GM21825 (cell line): ENCODE data around the gene SLC25A12.
"Not testable (repeated sequence)": the region's sequence is repeated elsewhere in the genome, so short reads cannot be mapped to it uniquely, and the experiment has no call there.

Source experiments
- ATAC-seq: cut with Tn5 transposase; IDR thresholded peaks from one replicate; pipeline ENCODE4 v1.9.1; 2021; ENCODE audit warnings: mild to moderate bottlenecking, moderate library complexity; ENCODE audit not compliant: unreplicated experiment

Gene SLC25A12

GRCh38 chr2:171832489-171832888 lies 61.6 kb downstream of the SLC25A12 start:
- no peak for ATAC-seq

- no peak for ATAC-seq
Observed at GRCh38 chr2:171830039-171830438, 64.0 kb downstream of the SLC25A12 start.

DNA sequence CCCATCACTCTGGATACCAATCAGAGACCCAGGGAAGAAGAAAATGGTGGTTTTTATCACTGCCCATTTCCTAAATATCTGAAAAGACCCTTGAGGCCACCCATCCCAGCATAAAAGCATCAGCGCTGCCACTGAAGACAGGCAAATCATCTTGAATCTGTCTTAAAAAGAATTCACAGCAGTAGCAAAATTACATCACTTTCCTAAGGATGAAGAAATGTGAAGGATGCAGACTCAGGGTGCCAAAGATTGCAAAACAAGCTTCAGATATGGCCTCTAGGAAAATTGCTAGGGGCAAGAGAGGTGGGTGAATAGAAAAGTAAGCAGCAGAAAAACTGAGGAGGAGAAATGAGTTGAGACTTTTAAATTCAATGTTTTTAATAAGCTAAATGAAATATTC lies 70.0 kb downstream of the SLC25A12 start:
- ATAC-seq, result no peak

DNA sequence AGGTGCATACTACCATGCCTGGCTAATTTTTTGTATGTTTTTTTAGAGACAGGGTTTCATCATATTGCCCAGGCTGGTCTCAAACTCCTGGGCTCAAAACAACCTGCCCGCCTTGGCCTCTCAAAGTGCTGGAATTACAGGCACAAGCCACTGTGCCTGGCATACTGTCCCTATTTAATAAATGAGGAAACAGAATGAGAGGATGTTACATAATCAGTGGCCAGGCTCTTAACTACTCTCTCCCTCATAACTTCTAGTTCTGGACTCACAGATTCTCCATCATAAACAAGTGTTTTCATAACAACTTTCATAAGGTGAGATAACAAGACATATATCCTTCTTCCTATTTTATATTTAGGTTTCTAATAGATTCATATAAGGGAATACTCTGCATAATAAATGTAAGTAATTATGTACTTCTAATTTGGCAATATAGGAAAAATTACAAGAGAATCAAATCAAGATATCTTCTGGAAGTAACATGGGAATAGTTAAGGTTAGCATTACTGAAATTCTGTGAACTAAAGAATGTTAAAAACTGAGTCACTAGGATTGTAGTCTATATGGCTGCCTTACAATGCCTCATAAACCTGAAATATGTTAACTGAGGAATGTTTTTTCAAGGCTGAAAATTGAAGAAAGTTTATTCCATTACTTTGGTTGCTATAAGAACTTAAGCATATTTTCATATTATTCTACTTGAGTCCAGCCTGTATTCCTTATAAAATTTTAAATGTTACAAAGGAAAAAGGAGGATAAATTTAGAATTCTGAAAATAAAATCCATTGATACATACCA lies 71.3 kb downstream of the SLC25A12 start:
- ATAC-seq, result no peak

DNA sequence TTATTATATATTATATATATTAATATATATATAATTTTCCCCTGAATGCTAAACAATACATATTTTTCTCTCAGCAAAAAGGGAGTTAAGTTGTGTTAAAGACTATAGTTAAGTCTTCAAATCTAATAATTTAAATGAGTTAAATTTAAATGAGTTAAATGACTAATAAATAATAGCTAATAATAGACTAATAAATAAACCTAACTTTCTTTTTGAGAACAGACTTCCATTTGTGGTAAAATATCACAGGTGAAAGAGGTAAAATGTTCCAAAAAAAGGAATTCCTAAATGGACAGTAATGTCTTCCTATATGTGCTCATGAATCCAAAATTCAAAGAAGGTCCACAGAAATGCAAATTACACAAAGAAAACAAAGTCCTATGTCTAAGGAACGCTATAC lies 74.6 kb downstream of the SLC25A12 start:
- ATAC-seq, result no peak

DNA sequence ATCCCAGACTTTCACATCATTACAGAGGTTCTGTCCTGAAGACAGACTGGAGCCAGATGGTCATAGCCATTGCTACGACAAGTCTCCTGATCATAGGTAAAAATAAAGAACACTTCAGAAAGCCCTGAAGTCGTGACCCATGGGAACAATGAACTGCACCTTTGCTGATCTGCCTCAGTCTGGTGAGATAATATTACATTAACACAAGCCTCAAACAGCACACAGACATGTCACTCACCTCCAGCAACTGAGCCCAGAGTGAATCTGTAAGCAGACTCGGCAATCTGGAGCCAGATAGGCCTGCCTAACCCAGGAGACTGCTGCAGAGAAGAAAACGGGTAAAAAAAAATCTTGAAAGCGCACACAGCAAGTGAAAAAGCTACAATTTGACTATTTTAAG lies 79.2 kb downstream of the SLC25A12 start:
- no peak for ATAC-seq

DNA sequence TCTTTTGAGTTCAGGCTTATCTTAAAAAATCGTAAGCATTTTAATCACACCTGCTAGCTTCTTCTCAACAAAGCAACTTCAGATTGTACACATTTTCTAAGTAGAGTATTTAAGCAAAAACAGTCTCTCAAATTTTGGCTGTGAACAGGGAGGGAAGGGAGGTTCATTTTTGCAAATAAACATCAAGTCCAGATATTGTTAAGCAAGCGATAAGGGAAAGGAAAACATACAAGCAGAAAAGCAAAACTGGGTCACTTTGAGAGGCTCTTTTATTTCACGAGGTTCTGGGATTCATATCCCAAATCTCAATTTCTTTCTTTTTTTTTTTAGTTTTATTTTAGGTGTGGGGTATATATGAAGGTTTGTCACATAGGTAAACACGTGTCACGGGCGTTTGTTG lies 79.9 kb downstream of the SLC25A12 start:
- ATAC-seq, result no peak

- ATAC-seq, result no peak
Observed at GRCh38 chr2:171813729-171814128, 80.3 kb downstream of the SLC25A12 start.

DNA sequence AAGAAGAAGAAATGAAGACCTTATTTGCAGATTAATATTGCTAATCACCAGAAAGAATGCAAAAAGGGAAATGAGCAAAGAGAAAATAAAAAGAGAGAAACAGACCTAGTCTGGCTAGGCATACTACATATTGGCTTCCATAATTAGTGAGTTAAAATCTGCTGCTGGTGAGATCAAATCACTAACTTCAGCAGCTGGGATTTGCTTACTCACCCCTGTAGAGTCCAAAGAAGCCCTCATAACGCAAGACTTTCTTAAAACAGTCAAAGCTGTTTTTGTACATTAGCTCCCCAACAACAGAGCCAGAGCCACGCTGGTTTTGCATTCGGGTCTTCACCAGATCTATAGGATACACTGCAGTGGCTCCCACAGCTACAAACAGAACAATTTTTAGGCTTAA lies 80.9 kb downstream of the SLC25A12 start:
- ATAC-seq, result no peak

- no peak for ATAC-seq
Observed at GRCh38 chr2:171811245-171811628, 82.8 kb downstream of the SLC25A12 start.

DNA sequence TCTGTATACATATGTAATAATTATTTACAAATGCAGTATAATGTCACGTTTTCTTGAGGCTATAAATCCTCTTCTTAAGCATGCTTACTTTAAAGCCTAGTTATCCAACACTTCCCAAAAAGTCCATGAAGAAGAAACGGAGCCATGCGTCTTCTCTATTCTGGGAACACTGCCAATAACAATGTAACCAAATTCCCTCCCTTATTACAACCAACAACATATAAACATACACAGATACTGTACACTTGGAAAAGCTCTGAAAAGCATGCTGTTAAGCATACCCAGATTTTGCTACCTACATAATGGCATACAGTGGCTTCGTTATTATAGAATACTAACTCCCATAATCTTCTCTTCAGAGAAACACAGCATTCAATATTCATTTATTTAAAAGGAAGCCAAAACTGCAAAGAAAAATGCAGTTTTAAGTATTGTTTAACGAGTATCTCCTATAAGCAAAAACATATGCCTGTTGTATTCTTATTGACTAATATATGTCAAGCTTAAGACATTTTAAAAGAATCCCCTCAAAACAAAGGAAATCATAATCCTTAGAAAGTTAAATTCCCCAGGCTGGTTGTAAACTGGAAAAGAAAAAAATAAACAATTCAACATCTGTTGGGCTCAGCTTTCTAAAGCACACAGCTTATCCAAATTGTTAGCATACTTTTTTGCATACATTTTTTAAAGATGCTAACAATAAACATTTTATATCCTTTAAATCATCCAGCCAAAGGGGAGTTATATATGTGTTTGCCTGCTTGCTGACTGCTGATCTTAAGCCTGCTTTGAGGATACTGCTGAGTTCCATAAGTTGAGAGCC lies 83.4 kb downstream of the SLC25A12 start:
- no peak for ATAC-seq

DNA sequence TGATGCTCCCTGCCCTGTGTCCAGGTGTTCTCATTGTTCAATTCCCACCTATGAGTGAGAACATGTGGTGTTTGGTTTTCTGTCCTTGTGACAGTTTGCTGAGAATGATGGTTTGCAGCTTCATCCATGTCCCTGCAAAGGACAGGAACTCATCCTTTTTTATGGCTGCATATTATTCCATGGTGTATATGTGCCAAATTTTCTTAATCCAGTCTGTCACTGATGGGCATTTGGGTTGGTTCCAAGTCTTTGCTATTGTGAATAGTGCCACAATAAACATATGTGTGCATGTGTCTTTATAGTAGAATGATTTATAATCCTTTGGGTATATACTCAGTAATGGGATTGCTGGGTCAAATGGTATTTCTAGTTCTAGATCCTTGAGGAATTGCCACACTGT lies 85.2 kb downstream of the SLC25A12 start:
- not testable (repeated sequence) for ATAC-seq

- ATAC-seq, result no peak
Observed at GRCh38 chr2:171807831-171808393, 86.1 kb downstream of the SLC25A12 start.

- ATAC-seq, result no peak
Observed at GRCh38 chr2:171807119-171807518, 86.9 kb downstream of the SLC25A12 start.

GRCh38 chr2:171804456-171804855 lies 89.6 kb downstream of the SLC25A12 start:
- ATAC-seq, result no peak

DNA sequence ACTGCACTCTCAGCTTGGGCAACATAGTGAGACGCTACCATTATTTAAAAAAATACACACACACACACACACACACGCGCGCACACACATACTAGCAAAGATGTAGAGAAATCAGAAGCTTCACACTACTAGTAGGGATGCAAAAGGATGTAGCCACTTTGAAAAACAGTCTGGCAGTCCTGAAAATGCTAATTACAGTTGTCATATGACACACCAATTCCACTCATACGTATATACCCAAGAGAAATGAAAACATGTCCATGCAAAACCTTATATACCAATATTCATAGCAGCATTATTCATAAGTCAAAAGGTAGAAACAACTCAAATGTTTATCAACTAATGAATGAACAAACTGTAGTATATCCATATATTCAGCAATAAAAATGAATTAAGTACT lies 90.3 kb downstream of the SLC25A12 start:
- no peak for ATAC-seq

GRCh38 chr2:171800639-171801038 lies 93.4 kb downstream of the SLC25A12 start:
- no peak for ATAC-seq

- no peak for ATAC-seq
Observed at GRCh38 chr2:171798156-171798820, 95.8 kb downstream of the SLC25A12 start.

GRCh38 chr2:171794918-171795317 lies 99.1 kb downstream of the SLC25A12 start:
- ATAC-seq, result no peak

GRCh38 chr2:171793691-171794678 lies 100.1 kb downstream of the SLC25A12 start:
- ATAC-seq, result no peak
